Stimulated activated CD4-positive, alpha-beta T cell treated with anti-CD3 and anti-CD28 coated beads, Interleukin-1b, Interleukin-23, amount 100 ng/mL, for 4 hours (primary cell): ENCODE data around the gene FRMPD1.

Experiments
- DNase-seq, 2 donors: peaks; one replicate each; pipeline ENCODE4 v3.0.0-alpha.2; 2020; ENCODE audit warnings: low read depth in 2 of 2

The FRMPD1 gene

DNA sequence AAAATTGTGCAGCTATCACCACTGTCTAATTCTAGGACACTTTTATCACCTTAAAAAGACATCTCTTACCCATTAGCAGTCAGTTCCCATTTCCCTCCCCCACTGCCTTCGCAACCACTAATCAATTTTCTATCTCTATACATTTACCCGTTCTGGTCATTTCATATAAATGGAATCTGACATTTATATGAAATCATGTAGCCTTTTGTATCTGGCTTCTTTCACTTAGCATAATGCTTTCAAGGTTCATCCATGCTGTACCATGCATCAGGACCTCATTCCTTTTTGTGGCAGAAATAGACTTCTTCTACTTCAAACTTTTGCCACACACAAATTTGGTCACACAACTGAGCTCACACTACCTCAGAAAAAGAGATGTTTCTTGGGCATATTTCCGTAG is 32.2 kb downstream of the FRMPD1 start:
- no peak for DNase-seq

DNA sequence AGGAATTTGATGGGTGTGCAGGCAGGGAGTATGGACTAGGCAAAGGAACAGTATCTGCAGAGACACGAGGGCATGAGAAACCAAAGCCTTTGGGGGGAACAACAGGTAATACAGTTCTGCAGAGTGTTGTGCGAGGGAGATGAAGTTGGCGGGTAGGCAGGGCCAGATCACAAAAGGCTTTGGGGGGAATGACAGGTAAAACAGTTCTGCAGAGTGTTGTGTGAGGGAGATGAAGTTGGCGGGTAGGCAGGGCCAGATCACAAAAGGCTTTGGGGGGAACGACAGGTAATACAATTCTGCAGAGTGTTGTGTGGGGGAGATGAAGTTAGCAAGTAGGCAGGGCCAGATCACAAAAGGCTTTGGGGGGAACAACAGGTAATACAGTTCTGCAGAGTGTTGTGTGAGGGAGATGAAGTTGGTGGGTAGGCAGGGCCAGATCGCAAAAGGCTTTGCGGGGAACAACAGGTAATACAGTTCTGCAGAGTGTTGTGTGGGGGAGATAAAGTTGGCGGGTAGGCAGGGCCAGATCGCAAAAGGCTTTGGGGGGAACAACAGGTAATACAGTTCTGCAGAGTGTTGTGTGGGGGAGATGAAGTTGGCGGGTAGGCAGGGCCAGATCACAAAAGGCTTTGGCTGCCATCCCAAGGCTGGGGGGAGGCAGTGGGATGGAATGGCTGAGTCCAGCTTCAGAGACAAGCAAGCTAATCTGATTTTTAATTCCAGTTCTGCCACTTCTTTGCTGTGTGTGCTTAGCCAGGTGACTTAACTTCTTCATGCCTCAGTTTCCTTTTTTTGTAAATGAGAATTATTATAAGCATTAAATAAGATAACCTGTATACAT is 33.0 kb downstream of the FRMPD1 start:
- no peak for DNase-seq

DNA sequence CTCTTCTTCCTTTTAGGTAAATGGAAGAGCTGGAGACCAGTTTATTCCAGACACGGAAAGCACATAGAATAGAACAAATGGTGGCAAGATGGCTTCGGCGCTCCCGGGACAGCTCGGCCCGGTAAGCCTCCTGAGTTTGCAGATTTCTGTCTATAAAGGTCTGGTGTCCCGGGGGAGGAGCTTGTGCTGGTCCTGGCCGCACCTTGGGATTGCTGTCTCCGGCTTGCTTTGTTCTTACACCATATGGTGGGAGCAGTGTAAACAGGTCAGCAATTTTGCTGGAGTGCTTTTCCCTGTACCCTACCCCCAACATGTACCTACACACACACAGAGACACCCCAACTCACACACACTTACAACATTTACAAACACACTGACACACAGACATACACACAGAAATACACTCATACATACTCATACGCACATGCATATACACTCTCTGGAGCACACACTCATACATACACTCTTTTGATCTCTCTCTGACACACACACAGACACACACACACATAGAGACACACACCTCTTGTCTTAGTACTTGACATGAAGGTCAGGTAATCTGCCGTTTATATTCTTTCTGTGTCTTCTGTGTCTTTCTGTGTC is 42.0 kb downstream of the FRMPD1 start:
- DNase-seq, result no peak

DNA sequence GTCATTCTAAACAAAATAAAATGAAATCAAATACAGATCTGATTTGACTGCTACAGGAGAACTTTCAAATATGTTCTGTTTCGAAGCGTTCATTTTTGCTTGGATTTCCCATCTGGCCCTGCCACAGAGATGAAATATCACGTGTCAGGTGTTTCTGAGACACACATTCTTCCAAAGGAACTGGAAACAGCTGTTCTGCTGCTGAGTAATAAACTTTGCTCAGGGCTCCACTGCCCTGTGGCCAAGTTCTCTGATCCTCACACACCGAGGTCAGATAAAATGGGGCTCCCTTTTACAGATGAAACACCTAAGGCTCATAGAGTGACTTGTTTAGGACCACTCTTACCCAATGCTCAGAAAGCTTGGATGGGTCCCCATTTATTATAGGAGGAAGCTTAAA is 42.5 kb downstream of the FRMPD1 start:
- DNase-seq, result no peak

DNA sequence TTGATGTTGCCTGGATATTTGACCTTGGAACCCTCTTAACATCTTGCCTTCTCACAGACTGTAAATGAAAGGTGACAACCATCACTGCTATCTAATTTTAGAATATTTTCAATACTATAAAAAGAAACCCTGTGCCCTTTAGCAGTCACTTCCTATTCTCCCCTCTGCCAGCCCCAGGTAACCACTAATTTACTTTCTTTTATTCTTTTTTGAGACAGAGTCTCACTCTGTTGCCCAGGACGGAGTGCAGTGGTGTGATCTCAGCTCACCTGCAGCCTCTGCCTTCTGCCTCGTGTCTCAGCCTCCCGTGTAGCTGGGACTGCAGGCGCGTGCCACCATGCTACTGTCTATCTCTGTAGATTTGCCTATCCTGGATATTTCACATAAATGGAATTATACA is 43.6 kb downstream of the FRMPD1 start:
- no peak for DNase-seq

DNA sequence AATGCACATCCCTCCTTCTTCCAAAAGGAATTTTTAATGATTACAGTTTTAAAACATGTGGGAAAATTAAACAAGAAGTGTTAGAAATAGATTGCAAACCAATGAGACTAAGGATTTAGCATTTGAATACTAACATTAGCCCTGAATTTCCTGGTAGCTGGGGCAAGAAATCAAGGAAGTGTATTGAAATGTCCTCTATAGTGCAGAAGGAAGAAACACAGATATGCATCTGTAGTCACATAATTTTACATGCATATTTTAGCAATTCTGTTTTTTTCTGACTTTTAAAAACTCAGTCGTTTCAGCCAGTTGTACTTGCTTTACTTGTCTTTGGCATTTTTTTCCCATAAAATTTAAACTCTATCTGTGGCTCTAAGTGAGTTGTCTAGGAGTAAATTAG is 45.8 kb downstream of the FRMPD1 start:
- no peak for DNase-seq

DNA sequence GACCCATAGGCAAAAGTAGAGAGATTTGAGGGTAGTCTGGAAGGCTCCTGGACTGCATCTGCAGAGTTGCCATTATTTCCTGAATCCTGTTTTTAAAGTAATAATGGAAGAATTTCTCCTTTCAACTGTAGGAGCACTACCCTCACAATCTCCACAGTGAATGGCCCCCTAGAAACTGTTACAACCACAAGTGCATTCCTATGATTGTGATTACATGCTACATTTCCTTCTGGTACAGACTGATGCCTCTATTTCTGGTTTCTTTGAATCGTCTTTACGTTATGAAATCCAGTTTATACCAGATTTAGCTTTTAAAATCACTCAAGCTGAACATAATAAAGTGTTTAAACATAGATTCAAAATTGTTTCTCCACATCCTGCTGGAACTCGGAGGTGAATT is 49.4 kb downstream of the FRMPD1 start:
- DNase-seq, result no peak

DNA sequence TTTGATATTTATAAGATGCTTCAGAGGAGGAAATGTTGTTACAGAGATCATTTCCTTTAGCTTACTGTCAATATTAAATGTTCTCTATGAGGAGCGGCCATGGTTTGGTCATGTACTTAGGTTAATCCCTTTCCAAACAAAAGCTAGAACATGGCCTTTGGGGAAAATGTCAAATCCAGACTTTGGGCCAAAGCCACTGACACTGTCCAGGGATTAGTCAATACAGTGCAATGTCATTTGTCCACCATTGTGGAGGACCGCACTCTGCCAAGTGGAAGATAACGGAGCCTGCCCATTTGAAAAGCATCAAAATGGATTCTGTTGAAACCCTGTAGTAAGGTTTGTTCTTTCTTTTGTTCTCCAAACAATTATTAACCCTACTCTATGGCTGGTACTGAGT is 50.1 kb downstream of the FRMPD1 start:
- DNase-seq, result no peak

DNA sequence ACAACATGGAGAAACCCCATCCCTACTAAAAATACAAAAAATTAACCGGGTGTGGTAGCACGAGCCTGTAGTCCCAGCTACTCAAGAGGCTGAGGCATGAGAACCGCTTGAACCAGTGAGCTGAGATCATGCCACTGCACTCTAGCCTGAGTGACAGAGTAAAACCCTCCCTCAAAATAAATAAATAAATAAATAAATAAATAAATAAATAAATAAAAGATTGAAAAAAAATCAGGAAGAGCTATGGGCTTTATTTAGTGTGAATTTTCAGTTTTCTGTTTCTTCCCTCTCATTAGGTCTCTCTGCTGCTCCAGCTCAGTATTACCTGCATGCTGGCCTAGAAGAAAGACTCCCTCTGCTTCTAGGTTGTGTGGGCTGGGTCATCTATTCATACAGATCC is 55.0 kb downstream of the FRMPD1 start:
- no peak for DNase-seq

DNA sequence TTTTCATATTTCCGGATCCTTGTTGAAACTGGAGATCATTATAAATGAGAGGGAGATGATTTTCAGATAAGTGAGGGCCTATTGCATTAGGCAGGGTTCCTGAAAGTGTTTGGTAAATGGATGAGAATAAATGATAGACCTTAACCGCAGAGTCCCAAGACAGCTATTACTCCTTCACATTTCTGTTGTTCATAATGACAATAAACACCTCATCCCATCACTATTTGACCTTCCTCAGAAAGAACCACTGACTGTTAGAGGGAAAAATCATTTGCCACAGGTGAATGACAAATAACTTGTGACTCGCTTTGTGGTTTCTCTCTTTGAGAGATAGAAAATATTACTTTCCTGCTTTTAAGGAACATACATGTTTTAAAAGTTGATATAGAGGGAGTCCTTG is 55.5 kb downstream of the FRMPD1 start:
- no peak for DNase-seq

DNA sequence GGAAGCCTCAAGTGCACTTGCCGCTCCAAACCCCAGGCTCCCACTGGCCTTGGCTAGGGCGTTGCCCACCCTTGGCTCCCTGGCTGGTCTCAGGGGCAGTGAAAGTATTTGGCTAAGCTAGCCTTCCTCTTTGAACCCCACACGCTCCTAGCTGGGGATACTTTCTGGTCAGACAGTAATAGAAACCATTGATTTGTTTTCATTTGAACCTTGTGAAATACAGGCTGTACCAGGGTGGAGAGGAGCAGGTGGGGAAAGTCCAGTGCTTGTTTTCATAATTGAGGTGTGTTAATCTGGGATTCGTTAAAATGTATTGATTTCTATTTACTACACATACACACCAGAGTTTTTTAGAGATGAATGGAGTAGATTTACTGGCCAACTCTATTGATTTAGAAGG is 57.0 kb downstream of the FRMPD1 start:
- DNase-seq, result no peak

DNA sequence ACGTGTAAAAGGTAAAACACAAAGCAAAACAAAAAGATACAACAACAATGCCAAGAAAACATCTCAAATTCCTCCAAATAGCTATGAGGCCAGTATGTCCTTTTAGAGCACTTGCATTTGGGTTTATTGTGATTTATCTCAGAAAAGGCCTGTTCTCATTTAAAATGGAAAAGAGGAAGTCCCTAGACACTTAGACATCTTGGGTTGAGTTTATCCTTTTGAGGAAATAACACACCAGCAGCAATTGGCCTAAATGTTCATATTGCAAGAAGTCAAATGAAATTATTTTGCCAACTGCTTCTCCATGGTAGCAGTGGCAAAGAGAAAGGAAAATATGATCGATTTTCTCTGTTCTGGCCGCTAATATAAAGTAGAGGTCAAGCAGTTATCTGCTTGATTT is 59.3 kb downstream of the FRMPD1 start:
- DNase-seq, result no peak

DNA sequence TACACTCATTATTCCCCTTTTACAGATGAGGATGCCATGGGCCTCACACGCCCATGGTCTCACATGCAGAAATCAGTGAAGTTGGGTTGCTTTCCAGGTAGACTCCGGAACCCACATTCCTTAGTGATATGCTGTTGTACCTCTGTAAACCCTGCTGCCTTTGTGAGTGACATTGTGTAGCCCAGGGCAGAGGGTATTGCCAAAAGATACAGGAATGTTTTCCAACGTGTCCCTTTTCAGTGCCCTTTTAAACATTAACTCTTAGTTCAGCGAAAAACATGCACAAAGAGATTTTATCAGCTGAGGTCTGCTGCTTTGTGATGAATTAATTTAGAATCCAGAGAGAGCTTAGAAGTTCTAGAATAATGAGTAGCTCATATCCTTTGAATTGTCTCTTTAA is 64.5 kb downstream of the FRMPD1 start:
- no peak for DNase-seq

DNA sequence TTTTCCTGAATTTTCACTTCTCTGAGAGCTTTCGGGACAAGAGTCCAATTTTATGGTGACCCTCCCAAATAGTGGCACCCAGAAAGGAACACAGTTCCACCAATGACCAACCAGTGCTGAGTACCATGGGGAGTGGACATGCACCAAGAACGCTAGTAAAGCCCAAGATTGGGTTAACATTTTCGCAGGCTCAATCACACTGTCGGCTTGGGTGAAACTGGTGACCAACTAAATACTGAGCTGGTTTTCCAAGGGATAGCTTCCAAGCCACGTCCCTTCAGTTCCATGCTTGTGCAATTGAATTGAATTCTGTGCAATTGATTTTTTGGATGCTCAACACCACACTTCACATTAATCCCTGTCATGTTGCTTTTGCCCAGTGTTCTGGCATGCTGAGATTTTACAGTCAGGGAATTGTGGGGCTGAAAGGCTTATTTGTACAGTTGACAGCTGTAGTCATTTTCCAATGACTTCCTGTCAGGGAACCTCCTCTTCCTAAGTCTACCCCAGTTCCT is 65.3 kb downstream of the FRMPD1 start:
- DNase-seq, result no peak

DNA sequence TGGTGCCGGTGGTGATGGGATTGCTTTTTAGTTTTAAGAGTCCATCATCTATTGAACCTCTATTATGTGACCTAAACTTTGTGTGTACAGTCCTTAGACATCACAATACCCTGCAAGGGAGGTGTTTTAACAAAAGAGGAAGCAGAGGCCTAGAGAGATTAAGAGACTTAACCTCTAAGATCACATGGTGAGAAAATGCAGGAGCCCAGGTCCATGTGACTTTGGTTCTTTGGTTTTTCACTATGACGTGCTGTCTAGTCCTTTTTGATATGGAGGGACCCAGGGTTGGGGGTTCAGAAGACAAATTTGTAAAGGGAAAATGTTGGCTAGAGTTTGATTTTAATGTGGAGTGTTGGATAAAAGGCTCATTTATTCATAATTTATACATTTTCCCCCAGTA is 68.8 kb downstream of the FRMPD1 start:
- no peak for DNase-seq

DNA sequence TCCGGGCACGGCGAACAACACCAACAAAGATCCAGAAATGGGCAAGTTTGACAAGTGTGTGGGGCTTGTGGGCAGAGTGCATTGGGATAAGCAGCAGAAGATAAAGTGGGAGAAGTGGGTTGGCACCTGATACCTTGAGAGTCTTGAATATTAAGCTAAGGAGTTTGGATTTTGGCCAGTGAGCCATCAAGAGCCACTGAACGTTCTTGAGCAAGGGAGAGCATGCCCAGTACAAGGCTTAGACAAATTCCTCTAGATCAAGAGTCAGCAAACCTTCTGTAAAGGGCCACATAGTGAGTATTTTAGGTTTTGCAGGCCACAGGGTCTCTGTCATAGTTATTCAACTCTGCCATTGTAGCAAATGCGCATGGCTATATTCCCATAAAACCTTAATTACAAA is 76.3 kb downstream of the FRMPD1 start:
- no peak for DNase-seq

DNA sequence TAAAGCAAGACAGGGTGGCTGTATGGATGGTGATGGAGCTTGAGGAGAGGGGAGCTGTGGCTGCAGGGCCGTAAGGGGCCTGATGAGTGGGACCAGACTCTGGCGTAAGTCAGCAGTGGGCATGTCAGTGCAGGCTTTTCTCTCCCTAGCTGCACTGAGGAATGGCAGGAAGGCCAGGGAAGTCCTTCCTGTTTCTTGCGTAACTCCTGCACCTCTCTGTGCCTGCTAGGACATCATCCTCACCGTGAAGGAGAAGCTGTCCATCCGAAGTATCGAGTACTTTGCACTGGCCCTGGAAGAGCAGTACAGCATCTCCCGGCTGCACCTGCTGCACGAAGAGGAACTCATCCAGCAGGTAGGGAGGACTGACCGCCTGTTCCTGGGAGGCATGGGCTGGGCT is 78.7 kb downstream of the FRMPD1 start:
- DNase-seq, result no peak

DNA sequence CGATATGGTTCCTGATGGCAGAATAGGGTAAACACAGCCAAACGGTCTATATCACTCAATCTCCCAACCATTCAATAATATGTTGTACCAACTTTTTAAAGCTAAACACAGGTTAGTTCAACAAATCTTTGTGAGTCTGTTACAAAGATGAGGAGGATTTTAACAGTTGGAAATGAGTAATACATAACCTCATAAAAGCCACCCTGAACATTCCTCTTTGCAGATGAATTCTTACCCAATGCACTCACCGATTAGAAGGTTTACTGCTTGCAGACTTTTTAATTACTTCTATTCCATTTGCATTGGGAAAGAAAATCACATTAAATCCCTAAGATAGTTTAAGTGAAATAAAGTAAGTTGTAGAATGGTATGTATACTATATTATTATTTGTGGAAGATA is 79.5 kb downstream of the FRMPD1 start:
- DNase-seq, result no peak

DNA sequence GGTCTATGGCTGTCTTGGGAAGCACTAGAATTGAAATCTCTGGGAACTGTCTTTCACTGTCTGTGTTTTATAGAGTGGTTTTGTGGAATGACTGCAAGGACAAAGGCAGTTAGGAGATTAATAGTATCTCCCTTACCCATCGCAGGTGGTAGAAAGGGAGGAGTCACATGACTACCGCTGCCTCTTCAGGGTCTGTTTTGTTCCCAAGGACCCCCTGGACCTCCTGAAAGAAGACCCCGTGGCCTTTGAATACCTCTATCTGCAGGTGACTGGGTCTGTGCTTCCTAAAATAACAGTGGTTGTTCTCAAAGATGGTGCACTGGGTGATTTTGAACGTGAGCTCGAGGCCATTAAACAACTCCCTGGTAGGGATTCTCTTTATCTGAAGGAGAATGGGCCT is 80.1 kb downstream of the FRMPD1 start:
- no peak for DNase-seq

DNA sequence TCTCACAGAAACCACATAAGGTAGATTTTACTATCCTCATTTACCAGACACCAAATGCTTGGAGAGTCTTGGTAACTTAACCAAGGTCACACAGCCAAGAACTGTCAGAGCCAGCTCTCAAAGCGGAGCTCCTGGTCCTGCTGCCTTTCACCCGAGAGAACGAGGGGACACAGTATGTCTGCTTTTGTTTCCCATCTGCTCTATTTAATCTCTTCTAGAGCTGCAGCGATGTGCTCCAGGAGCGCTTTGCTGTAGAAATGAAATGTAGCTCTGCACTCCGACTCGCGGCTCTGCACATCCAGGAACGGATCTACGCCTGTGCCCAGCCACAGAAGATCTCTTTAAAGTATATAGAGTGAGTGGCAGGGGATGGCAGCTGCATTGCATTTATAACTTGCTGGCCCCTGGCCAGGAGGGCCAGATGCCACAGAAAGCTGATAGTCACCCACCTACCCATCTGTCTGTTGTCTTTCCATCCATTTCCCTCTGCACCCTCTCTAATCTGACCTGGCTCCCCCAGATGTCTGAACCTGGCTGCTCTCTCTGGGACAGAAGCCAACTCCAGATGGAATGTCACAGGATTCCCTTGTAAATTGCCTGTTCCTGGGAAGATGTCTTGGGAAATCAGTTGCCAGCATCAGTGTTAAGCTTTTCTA is 81.5 kb downstream of the FRMPD1 start:
- no peak for DNase-seq

DNA sequence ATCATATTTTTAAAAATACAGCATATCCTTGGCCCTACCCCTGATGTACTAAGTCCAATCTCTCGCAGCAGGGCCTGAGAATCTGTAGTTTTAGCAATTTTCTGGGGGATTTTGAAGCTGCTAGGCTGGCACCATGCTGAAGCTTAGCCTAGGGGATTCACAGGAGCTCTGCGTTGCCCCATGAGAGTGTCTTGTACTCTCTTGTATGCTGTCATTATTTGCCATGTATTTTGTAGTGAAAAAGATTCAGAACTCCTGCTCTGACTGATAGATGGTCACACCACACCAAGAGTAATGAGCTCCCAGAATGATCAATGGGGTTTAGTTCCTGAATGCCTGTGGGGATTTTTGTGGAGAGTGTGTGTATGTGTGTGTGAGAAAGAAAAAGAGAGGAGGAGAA is 82.2 kb downstream of the FRMPD1 start:
- DNase-seq, result no peak

DNA sequence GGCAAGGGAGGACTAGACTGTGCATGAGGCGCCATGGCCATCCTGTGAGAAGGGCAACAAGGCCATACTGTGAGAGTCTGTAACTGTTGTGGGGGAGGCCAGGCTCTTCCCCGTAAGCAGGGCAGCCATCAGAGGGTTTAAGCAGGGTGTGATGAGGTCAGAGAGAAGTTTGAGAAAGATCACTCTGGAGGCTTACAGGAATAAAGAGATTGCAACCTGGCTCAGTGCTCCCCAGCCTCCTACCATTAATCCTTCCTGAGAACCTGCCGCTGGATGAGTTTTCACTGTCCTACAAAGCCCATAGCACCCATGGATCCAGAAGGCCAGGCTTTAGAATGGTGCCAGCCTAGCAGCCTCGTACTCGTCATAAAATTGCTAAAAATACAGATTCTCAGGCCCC is 88.5 kb downstream of the FRMPD1 start:
- DNase-seq, result no peak

DNA sequence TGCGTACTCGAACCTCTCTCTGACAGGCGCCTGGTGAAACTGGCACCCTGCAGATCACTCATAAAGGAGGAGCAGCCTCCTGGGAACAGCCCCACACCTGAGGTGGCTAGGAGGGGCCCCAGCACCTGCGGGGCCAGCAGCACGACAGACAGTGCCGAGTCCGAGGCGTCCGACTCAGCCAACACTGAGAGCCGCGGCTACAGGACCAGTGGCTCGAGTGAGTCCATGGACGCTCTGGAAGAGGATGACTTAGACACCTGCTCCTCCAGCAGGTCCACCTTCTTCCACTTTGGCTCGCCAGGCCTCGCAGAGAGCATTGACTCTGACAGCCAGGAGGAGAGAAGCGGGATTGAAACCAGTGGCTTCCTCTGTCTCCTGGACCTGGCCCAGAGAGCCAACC is 89.4 kb downstream of the FRMPD1 start:
- DNase-seq, result no peak
